ENCODE measurements around the gene NOX3. TPM values are rescaled to one million over a fixed set of nuclear protein-coding genes. Genes with fewer than 3 reads are reported as not detected.

The NOX3 gene
- total and polyA plus RNA-seq, 2 experiments from 2014 or later: not detected

- peak overlapping the region; percentile 32 for H3K9ac ChIP-seq
- in situ Hi-C loops (cut with MboI): no loop called here
- H3K4me3 ChIP-seq: peak overlapping the region; percentile 55
- H3K4me1 ChIP-seq (ENCODE audit: insufficient read depth): peaks cover 33% of the 10 kb centered on the region
- TF ChIP-seq EZH2 (IDR thresholded peaks at IDR 0.05; ENCODE audit: insufficient read depth, poor library complexity, severe bottlenecking): no peak
- no peak for TF ChIP-seq EZH2phosphoT487 (IDR thresholded peaks at IDR 0.05; ENCODE audit: insufficient read depth, low read depth)
- H2AFZ ChIP-seq: peak overlapping the region; percentile 49
- 7 to 8% methylated on average over 8 to 9 of the region's 9 CpGs for WGBS, 2 experiments (ENCODE audit: low coverage in 1 of 2, low lambda C conversion rate in 2 of 2, missing lambda C conversion rate in 2 of 2)
- no peaks in the 10 kb centered on the region for H3K9me3 ChIP-seq (ENCODE audit: low read depth)
- no peaks in the 10 kb centered on the region for H3K9me2 ChIP-seq (ENCODE audit: insufficient read depth)
- H3K36me3 ChIP-seq (ENCODE audit: low read depth): no peaks in the 10 kb centered on the region
- H3F3A ChIP-seq (ENCODE audit: insufficient read depth): peaks cover 29% of the 10 kb centered on the region
- H3K27ac ChIP-seq: peak overlapping the region; percentile 75
- no peaks in the 10 kb centered on the region for H3K27me3 ChIP-seq (replicated peaks; ENCODE audit: insufficient read depth)
- DNase-seq: peak; percentile 80
- H3K4me2 ChIP-seq (ENCODE audit: unreplicated experiment): peak overlapping the region; percentile 78
- H4K20me1 ChIP-seq (ENCODE audit: insufficient read depth): no peaks in the 10 kb centered on the region
- H3K79me2 ChIP-seq (ENCODE audit: insufficient read depth): no peaks in the 10 kb centered on the region
These were observed 37.5 kb downstream of the NOX3 start for GRCh38 chr6:155418017-155418761.

GRCh38 chr6:155417454-155417853, 38.2 kb downstream of the NOX3 start:
- H3K9ac ChIP-seq: peak overlapping the region; percentile 32; the same call in 1 of the 2 replicates
- peak; percentile 42 for DNase-seq
- H3K4me3 ChIP-seq: peak overlapping the region; percentile 55

GRCh38 chr6:155415953-155416352, 39.7 kb downstream of the NOX3 start:
- TF ChIP-seq EZH2 (IDR thresholded peaks at IDR 0.05; ENCODE audit: insufficient read depth, poor library complexity, severe bottlenecking) (no peak), EZH2phosphoT487 (IDR thresholded peaks at IDR 0.05; ENCODE audit: insufficient read depth, low read depth) (no peak)
- Histone ChIP-seq H3K4me2 (ENCODE audit: unreplicated experiment) (no peak overlapping the region), H3K9ac (no peak overlapping the region), H2AFZ (no peak overlapping the region), H3K27me3 (replicated peaks; ENCODE audit: insufficient read depth) (no peaks in the 10 kb centered on the region), H3K79me2 (ENCODE audit: insufficient read depth) (no peaks in the 10 kb centered on the region), H3K9me2 (ENCODE audit: insufficient read depth) (no peaks in the 10 kb centered on the region), H3K4me3 (no peak overlapping the region), H3K9me3 (ENCODE audit: low read depth) (no peaks in the 10 kb centered on the region), H4K20me1 (ENCODE audit: insufficient read depth) (no peaks in the 10 kb centered on the region), H3K27ac (no peak overlapping the region), H3K36me3 (ENCODE audit: low read depth) (no peaks in the 10 kb centered on the region), H3F3A (ENCODE audit: insufficient read depth) (peaks cover 29% of the 10 kb centered on the region), H3K4me1 (ENCODE audit: insufficient read depth) (peaks cover 33% of the 10 kb centered on the region)
- in situ Hi-C loops (cut with MboI): no loop called here
- WGBS, 2 experiments (ENCODE audit: low coverage in 1 of 2, low lambda C conversion rate in 2 of 2, missing lambda C conversion rate in 2 of 2): 99 to 100% methylated on average over 4 of the region's 4 CpGs
- DNase-seq: no peak

More at GRCh38 chr6:155417454-155417853, 38.2 kb downstream of the NOX3 start:
- Histone ChIP-seq H2AFZ (peak overlapping the region; percentile 49), H3K27ac (peak overlapping the region; percentile 75), H3K79me2 (ENCODE audit: insufficient read depth) (no peaks in the 10 kb centered on the region), H3K4me1 (ENCODE audit: insufficient read depth) (peaks cover 33% of the 10 kb centered on the region), H3K27me3 (replicated peaks; ENCODE audit: insufficient read depth) (no peaks in the 10 kb centered on the region), H3K4me2 (ENCODE audit: unreplicated experiment) (peak overlapping the region; percentile 78), H4K20me1 (ENCODE audit: insufficient read depth) (no peaks in the 10 kb centered on the region), H3K36me3 (ENCODE audit: low read depth) (no peaks in the 10 kb centered on the region), H3K9me2 (ENCODE audit: insufficient read depth) (no peaks in the 10 kb centered on the region), H3K9me3 (ENCODE audit: low read depth) (no peaks in the 10 kb centered on the region), H3F3A (ENCODE audit: insufficient read depth) (peaks cover 29% of the 10 kb centered on the region)
- in situ Hi-C loops (cut with MboI): no loop called here
- no peak for TF ChIP-seq EZH2 (IDR thresholded peaks at IDR 0.05; ENCODE audit: insufficient read depth, poor library complexity, severe bottlenecking)
- no peak for TF ChIP-seq EZH2phosphoT487 (IDR thresholded peaks at IDR 0.05; ENCODE audit: insufficient read depth, low read depth)
- 71 to 76% methylated on average over 3 of the region's 3 CpGs for WGBS, 2 experiments (ENCODE audit: low coverage in 1 of 2, low lambda C conversion rate in 2 of 2, missing lambda C conversion rate in 2 of 2)

- TF ChIP-seq EZH2 (IDR thresholded peaks at IDR 0.05; ENCODE audit: insufficient read depth, poor library complexity, severe bottlenecking): no peak
- TF ChIP-seq EZH2phosphoT487 (IDR thresholded peaks at IDR 0.05; ENCODE audit: insufficient read depth, low read depth): no peak
- Histone ChIP-seq H3K9me2 (ENCODE audit: insufficient read depth) (no peaks in the 10 kb centered on the region), H3K4me2 (ENCODE audit: unreplicated experiment) (no peak overlapping the region), H3K9ac (no peak overlapping the region), H3K4me1 (ENCODE audit: insufficient read depth) (peaks cover 20% of the 10 kb centered on the region), H3K79me2 (ENCODE audit: insufficient read depth) (no peaks in the 10 kb centered on the region), H3K36me3 (ENCODE audit: low read depth) (no peaks in the 10 kb centered on the region), H4K20me1 (ENCODE audit: insufficient read depth) (no peaks in the 10 kb centered on the region), H3K4me3 (no peak overlapping the region), H3K9me3 (ENCODE audit: low read depth) (no peaks in the 10 kb centered on the region), H2AFZ (no peak overlapping the region), H3F3A (ENCODE audit: insufficient read depth) (peaks cover 15% of the 10 kb centered on the region), H3K27ac (no peak overlapping the region), H3K27me3 (replicated peaks; ENCODE audit: insufficient read depth) (no peaks in the 10 kb centered on the region)
- no peak for DNase-seq
- 90 to 92% methylated on average over 3 of the region's 3 CpGs for WGBS, 2 experiments (ENCODE audit: low coverage in 1 of 2, low lambda C conversion rate in 2 of 2, missing lambda C conversion rate in 2 of 2)
- in situ Hi-C loops (cut with MboI): no loop called here
These were observed 41.6 kb downstream of the NOX3 start for GRCh38 chr6:155414049-155414448.

All from GM23248 (cell line).